Stomach (tissue), 4 donors: ENCODE results near the gene MTMR3.

ENCODE experiments used
- CTCF ChIP-seq, 7 experiments: fragments of 450-650 bp in 4 of 7; fragments of 200-600 bp in 3 of 7; sonication (generic) in 3 of 7; IDR thresholded peaks; one replicate each; pipeline ENCODE4 v1.5.1; 2016 to 2019; ENCODE audit warnings: antibody characterized with exemption in 7 of 7, control low read depth in 2 of 7, mild to moderate bottlenecking in 1 of 7
- EP300 ChIP-seq: sonication (generic); formaldehyde crosslinking; IDR thresholded peaks from one replicate; pipeline ENCODE4 v1.6.1; 2017; ENCODE audit warnings: antibody characterized with exemption
- POLR2A ChIP-seq, 4 donors: fragments of 450-650 bp; IDR thresholded peaks; one replicate each; pipeline ENCODE4 v1.6.1; 2016; ENCODE audit warnings: antibody characterized with exemption in 4 of 4, control low read depth in 2 of 4, mild to moderate bottlenecking in 1 of 4, moderate library complexity in 1 of 4

- no peak for TF ChIP-seq CTCF (IDR thresholded peaks at IDR 0.05)
- no peak for TF ChIP-seq POLR2A (IDR thresholded peaks at IDR 0.05)
- no peak for TF ChIP-seq EP300
Measured at GRCh38 chr22:29997516-29997915, 114.5 kb downstream of the MTMR3 start.
